Right ventricle myocardium superior (tissue), 1 donor: ENCODE results near the gene B3GNT9. TPM values are rescaled to one million over a fixed set of nuclear protein-coding genes. Genes with fewer than 3 reads are reported as not detected.
"Not testable (repeated sequence)": the region's sequence is repeated elsewhere in the genome, so short reads cannot be mapped to it uniquely, and the experiment has no call there.

Experiments
- ATAC-seq: fragments of 200-7000 bp; cut with Tn5 transposase; one replicate; pipeline ENCODE4 v1.9.1; 2020; ENCODE audit warnings: mild to moderate bottlenecking; ENCODE audit not compliant: poor library complexity
- DNase-seq: peaks from one replicate; pipeline ENCODE4 v3.0.0-alpha.2; 2020
- intact Hi-C: fragments of 100-400 bp; cut with DNase I; formaldehyde crosslinking; loops from one replicate; pipeline ENCODE4 v1.11.2; 2022
- total RNA-seq: library from RNA; stranded (reverse); fragmentation: NEBNext Ultra II Directional; extraction: Animal tissue kit (Norgen Biotek cat#: 25700); gene quantifications from one replicate; pipeline ENCODE4 v1.2.1, GENCODE V29; 2021
- donor health status: DM: no; HTN: yes; CAD: no; lungs with severe emphysema.

The B3GNT9 gene
- total RNA-seq, 1 donor from 2014 or later, result 8.1 TPM

DNA sequence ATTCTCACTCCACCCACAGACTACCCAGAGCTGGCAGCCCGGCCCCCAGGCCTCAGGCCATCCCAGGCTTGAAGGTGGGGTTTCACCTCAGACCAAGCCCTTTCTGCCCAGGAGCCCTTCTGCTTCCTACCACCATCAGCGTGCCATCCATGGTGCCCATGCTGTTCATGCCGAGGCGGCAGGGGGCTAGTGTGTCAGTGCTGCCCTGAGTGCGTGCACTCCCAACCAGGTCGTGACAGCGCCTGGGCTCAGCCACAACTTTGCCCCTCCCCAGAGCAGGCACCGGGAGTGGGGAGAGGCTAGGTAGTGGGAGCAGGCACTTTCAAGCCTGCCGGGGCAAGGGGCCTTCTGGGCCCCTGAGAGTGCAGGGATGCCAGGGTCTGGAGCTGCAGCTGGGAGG, 8.5 kb downstream of the B3GNT9 start:
- no peak for ATAC-seq
- DNase-seq, result no peak
- intact Hi-C loops, result no loop called here

- no peak for DNase-seq
- intact Hi-C loops, result no loop called here
- no peak for ATAC-seq
Observed at GRCh38 chr16:67141391-67141790, 9.4 kb downstream of the B3GNT9 start.

GRCh38 chr16:67137605-67138004, 13.2 kb downstream of the B3GNT9 start:
- DNase-seq, result no peak
- intact Hi-C loops, result no loop called here
- ATAC-seq, result no peak

DNA sequence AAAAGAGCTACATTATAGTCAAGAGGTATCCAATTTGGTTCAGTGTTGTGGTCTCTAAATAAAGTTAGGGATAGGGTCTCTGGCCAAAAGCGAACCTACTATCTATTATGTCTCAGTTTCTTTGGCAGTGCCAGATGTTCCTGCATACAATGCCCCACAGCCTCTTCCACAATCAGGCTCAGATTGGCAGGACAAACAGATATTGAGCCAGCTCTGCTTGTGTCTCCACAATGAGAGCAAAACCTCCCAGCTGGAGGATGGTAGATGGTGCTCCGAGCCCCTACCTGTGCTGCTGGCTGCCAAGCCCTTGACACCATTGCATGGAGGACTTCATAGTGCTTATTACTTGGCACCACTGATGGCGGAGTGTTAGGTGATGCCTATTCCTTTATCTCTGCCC, 21.4 kb downstream of the B3GNT9 start:
- intact Hi-C loops, result no loop called here
- DNase-seq, result no peak
- peak; percentile 31 for ATAC-seq

DNA sequence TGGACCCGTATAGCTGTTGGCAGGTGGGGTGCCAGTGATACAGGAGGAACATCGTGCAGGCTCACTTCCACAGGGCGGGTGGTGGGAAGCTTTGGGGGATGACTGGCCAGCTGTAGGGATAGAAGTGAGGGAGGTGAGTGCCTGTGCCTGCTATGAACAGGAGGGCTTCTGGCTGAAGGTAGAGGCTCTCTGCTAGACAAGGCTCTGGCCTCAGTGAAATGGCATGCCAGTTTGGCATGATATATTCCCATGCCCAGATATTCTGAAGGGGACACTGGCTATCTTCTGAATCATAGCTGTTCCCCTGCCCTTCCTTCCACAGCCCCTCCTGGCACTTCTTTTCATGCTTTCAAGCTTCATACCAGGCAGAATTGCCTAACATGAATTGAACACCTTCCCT, 21.9 kb downstream of the B3GNT9 start:
- ATAC-seq (no peak), DNase-seq (no peak)
- intact Hi-C loops, result no loop called here

DNA sequence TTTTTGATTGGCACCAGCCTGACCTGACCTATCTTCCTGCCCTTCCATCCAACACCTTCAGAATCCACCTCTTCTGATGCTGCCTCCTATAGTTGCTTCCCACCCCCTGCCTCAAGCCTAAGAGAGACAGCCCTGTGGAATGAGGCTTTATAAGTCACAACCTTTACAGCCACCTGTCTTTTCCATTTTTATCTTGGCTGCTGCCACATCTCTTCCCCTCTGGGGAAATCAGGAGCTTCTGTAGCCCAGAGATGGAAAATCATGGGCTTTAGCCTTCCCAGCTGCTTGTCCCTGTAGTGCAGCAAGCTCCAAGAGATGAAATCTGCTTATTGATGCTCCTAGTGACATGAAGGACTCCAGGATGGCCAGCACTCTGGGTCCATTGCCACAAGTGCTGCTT, 22.4 kb downstream of the B3GNT9 start:
- DNase-seq (no peak), ATAC-seq (no peak)
- intact Hi-C loops, result no loop called here

- DNase-seq, ATAC-seq, intact Hi-C loops: not testable (repeated sequence)
Observed at GRCh38 chr16:67122799-67123198, 28.0 kb downstream of the B3GNT9 start.

DNA sequence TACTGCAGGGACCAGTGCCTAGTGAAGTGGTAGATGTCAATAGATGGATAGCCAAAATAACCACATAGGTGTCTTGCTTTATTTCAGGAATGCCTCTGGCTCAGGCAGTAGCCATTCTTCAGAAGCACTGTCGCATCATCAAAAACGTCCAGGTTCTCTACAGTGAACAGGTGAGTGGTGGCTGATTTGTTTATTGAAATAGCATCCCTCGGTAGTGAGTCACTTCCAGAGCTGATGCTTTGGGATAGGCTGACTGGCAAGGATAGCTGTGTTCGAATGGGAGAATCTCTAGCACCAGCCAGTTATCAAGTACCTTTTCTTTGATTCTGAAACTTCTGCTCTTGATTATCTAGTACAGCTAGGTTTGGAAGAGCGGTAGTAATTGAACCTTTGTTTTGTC, 30.8 kb downstream of the B3GNT9 start:
- intact Hi-C loops, result no loop called here
- ATAC-seq, result no peak
- no peak for DNase-seq

- no peak for ATAC-seq
- no peak for DNase-seq
- intact Hi-C loops, result no loop called here
Observed at GRCh38 chr16:67117716-67118115, 33.1 kb downstream of the B3GNT9 start.

DNA sequence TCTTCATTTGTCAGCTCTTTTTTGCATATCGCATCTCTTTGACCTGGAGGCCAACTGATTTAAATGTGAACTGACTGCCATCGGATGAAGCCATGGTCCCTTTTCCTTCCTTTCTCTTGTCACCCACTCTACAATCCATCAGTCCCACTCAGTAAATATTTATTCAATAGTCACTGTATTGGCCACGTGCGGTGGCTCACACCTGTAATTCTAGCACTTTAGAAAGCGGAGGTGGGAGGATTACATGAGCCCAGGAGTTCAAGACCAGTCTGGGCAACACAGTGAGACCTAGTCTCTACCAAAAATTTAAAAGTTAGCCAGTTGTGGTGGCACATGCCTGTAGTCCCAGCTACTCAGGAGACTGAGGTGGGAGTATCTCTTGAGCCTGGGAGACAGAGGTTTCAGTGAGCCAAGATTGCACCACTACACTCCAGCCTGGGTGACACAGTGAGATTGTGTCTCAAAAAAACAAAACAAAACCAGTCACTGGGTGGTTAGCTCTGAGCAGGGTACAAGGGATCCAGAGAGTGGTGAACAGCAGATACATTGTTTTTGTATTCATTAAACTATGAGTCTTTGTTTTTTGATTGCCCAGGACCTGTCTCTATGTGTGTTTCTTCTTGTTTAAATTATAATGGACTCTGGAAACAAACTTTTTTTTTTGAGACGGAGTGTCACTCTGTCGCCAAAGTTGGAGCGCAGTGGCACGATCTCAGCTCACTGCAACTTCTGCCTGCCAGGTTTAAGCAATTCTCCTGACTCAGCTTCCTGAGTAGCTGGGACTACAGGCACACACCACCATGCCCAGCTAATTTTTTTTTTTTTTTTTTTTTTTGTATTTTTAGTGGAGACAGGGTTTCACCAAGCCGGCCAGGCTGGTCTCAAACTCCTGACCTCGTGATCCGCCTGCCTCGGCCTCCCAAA, 34.1 kb downstream of the B3GNT9 start:
- DNase-seq (no peak), ATAC-seq (no peak)
- intact Hi-C loops, result no loop called here

GRCh38 chr16:67115639-67116038, 35.2 kb downstream of the B3GNT9 start:
- DNase-seq, result no peak
- intact Hi-C loops, result no loop called here
- no peak for ATAC-seq

GRCh38 chr16:67114793-67115192, 36.0 kb downstream of the B3GNT9 start:
- ATAC-seq, result no peak
- no peak for DNase-seq
- intact Hi-C loops, result no loop called here

DNA sequence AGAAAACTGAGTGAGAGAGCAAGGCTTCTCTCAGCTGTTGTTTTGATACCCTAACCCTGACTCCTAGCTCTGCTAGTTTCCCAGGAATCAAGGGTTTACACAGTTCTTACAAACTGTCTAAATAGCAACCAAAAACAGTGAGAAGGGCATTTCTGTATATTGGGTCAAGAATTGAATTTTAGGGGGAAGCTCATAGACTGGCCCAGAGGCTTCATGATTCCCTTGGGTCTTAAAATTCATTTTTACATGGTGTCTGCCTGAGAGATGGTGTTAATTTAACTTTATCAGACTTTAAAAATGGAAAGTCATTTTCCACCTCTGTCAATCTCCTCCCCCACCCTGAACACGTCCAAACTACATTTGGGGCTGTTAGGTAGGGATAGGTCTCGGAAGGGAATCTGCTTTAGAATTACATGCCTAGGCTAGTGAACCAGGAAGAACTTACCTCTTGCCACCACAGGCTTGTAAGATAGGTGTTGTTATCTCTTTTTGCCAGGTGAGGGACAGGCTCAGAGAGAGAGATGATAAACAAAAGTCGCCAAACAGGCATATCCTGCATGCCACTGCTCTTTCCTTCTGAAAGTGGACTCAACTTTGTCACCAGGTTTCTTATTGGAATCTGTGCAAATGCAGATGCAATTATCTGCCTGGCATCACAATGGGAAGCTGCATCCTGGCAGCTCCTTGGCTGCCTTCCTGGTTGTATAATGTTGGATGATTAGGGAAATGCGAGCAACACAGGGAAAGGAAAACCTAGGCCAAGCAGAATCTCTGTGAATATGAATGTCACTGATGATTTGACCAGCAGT, 38.0 kb downstream of the B3GNT9 start:
- DNase-seq (no peak), ATAC-seq (no peak)
- intact Hi-C loops, result no loop called here

DNA sequence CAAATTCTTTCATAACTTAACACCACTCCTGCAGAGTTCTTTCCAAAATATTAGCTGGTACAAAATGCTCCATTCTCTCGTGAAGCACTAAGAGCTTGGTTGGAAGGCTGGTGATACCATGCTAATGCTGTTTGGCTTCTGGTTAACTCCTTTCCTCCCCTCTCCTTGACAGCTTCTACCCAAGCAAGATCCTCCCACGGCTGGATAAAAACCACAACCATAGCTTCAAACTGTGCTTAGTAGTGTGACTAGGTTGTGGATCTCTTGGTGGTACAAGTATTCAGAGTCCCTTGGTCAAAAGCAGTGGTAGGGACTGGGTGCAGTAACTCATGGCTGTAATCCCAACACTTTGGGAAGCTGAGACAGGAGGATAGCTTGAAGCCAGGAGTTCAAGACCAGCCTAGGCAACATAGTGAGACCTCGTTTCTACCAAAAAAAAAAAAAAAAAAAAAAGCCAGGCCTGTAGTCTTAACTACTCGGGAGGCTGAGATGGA, 38.8 kb downstream of the B3GNT9 start:
- intact Hi-C loops, result no loop called here
- no peak for DNase-seq
- no peak for ATAC-seq

GRCh38 chr16:67109407-67110135, 41.2 kb downstream of the B3GNT9 start, which contains the start of gene PHAF1:
TSS of gene PHAF1 (plus strand) at chr16:67109941. CDS start at chr16:67110176, 235 bp downstream.
- intact Hi-C loops, result no loop called here

GRCh38 chr16:67108931-67109406, 41.8 kb downstream of the B3GNT9 start:
- ATAC-seq (no peak), DNase-seq (no peak)
- intact Hi-C loops, result no loop called here

More at GRCh38 chr16:67109407-67110135, 41.2 kb downstream of the B3GNT9 start, which contains the start of gene PHAF1:
- DNase-seq (peak; percentile 97), ATAC-seq (peak; percentile 99)

DNA sequence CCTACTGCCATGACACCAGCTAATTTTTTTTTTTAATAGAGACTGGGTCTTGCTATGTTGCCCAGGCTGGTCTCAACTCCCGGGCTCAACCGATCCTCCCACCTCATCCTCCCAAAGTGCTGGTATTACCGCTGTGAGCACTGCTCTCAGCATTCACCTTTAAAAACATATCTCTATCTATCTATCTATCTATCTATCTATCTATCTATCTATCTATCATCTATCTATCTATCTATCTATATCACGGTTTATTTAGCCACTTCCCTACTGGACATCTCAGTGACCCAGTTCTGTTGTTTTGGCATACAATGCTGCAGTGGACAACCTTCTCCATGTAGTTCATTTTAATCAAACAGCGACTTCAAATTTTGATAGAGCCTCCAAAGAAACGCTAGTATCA, 42.3 kb downstream of the B3GNT9 start:
- DNase-seq, result no peak
- no peak for ATAC-seq
- intact Hi-C loops, result no loop called here

- no peak for ATAC-seq
- intact Hi-C loops, result no loop called here
- DNase-seq, result no peak
Observed at GRCh38 chr16:67105881-67106280, 44.9 kb downstream of the B3GNT9 start.

- intact Hi-C loops, result no loop called here
- DNase-seq (no peak), ATAC-seq (no peak)
Observed at GRCh38 chr16:67105246-67105645, 45.6 kb downstream of the B3GNT9 start.
